Measurements from ENCODE around the gene CAMK1D. TPM values are rescaled to one million over a fixed set of nuclear protein-coding genes. Genes with fewer than 3 reads are reported as not detected.

The CAMK1D gene
- total and polyA plus RNA-seq, 2 experiments from 2014 or later = 4.6 to 7.2 TPM

DNA sequence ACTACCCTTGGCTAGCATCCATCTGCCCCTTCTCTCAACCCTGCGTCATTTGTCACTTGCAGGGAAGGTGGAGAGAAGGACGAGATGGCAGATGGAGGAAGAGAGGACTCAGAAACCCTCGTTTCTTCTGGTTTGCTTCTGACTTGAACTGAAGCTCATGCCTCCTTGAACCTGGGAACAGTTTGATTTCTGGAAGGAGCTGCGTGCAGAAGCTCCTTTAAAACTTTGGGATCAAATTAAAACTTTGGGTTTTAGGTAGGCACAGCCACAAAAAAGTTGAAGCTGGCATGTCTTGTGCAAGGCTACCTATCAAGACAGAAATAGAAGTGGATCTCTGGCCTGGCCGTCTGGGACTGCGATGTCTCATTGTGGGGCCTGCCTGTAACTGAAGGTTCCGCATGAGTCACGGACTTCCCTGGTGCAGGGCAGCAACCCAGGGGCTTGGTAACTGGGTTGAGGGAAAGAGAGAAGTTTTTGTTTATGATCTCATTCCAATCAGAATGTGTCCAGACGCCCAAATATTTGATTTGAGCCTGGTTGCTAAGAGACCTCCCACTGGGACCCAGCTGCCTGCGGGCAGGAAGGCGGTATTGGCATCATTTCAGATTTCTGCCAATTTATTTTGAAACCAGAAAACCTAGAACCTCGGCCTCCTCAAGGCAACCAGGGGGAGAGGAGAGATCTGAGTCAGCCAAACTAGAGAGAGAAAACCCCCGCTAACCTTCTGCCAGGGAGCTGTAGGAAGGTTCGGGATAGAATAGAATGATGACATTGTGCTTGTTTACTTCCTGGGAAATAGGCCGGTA, 15.8 kb upstream of the CAMK1D start:
- Histone ChIP-seq H3K79me2 (replicated peaks; ENCODE audit: insufficient read depth) (no peaks in the 10 kb centered on the region), H3K4me2 (no peak overlapping the region), H3K27ac (ENCODE audit: low read depth) (no peak overlapping the region), H3K4me1 (ENCODE audit: insufficient read depth) (no peaks in the 10 kb centered on the region), H3K36me3 (ENCODE audit: insufficient read depth) (no peaks in the 10 kb centered on the region), H3K27me3 (ENCODE audit: insufficient read depth) (no peaks in the 10 kb centered on the region), H3K4me3 (no peak overlapping the region), H3F3A (replicated peaks; ENCODE audit: low read depth) (no peaks in the 10 kb centered on the region), H3K9me2 (ENCODE audit: insufficient read depth) (no peaks in the 10 kb centered on the region), H2AFZ (peak overlapping the region; percentile 72), H4K20me1 (replicated peaks; ENCODE audit: insufficient read depth) (no peaks in the 10 kb centered on the region)
- 0 out of 2 replicates have a peak overlapping the region, but pooled peaks have one; percentile 15 for H3K27ac Mint-ChIP-seq
- no peak overlapping the region for H3K4me3 Mint-ChIP-seq
- DNase-seq (ENCODE audit: low spot score) (no peak), ATAC-seq (no peak)
- H3K9me3 Mint-ChIP-seq = no peaks in the 10 kb centered on the region
- peaks cover 4% of the 10 kb centered on the region for H3K4me1 Mint-ChIP-seq
- no peaks in the 10 kb centered on the region for H3K36me3 Mint-ChIP-seq (ENCODE audit: low read depth)
- H3K27me3 Mint-ChIP-seq (ENCODE audit: insufficient read depth, low read depth, poor library complexity) = peaks cover 4% of the 10 kb centered on the region
- TF ChIP-seq EZH2phosphoT487 (IDR thresholded peaks at IDR 0.05; ENCODE audit: unreplicated experiment) (no peak), CREB1 (CRISPR knock-in tag; IDR thresholded peaks at IDR 0.05; ENCODE audit: low read depth) (no peak), REST (IDR thresholded peaks at IDR 0.05; ENCODE audit: unreplicated experiment) (no peak), ZNF114 (CRISPR knock-in tag; IDR thresholded peaks at IDR 0.05) (no peak), CTCF (conservative IDR thresholded peaks at IDR 0.05; ENCODE audit: low read depth in 2 of 2) (no peak)

- no peaks in the 10 kb centered on the region for H3K9me2 ChIP-seq (ENCODE audit: insufficient read depth)
- H3K36me3 ChIP-seq (ENCODE audit: insufficient read depth) = no peaks in the 10 kb centered on the region
- no peak overlapping the region for H3K4me3 ChIP-seq
- peaks cover 4% of the 10 kb centered on the region for H3K4me1 Mint-ChIP-seq
- H3K36me3 Mint-ChIP-seq (ENCODE audit: low read depth) = no peaks in the 10 kb centered on the region
- H3K79me2 ChIP-seq (replicated peaks; ENCODE audit: insufficient read depth) = no peaks in the 10 kb centered on the region
- H3K4me1 ChIP-seq (ENCODE audit: insufficient read depth) = no peaks in the 10 kb centered on the region
- H2AFZ ChIP-seq = no peak overlapping the region; the same call in 1 of the 2 replicates
- H4K20me1 ChIP-seq (replicated peaks; ENCODE audit: insufficient read depth) = no peaks in the 10 kb centered on the region
- no peak overlapping the region for H3K27ac ChIP-seq (ENCODE audit: low read depth)
- H3K27me3 ChIP-seq (ENCODE audit: insufficient read depth) = no peaks in the 10 kb centered on the region
- H3K27ac Mint-ChIP-seq = no peak overlapping the region
- peaks cover 1% of the 10 kb centered on the region for H3K27me3 Mint-ChIP-seq (ENCODE audit: insufficient read depth, low read depth, poor library complexity)
- no peaks in the 10 kb centered on the region for H3F3A ChIP-seq (replicated peaks; ENCODE audit: low read depth)
- H3K4me3 Mint-ChIP-seq = no peak overlapping the region
- DNase-seq (ENCODE audit: low spot score) = no peak
- ATAC-seq = no peak
- H3K9me3 Mint-ChIP-seq = no peaks in the 10 kb centered on the region
- no peak overlapping the region for H3K4me2 ChIP-seq
- no peak for TF ChIP-seq ZNF114 (CRISPR knock-in tag; IDR thresholded peaks at IDR 0.05)
- TF ChIP-seq CTCF (conservative IDR thresholded peaks at IDR 0.05; ENCODE audit: low read depth in 2 of 2) = no peak
- no peak for TF ChIP-seq EZH2phosphoT487 (IDR thresholded peaks at IDR 0.05; ENCODE audit: unreplicated experiment)
- TF ChIP-seq REST (IDR thresholded peaks at IDR 0.05; ENCODE audit: unreplicated experiment) = no peak
- no peak for TF ChIP-seq JUNB (IDR thresholded peaks at IDR 0.05; ENCODE audit: unreplicated experiment)
- no peak for TF ChIP-seq CREB1 (CRISPR knock-in tag; IDR thresholded peaks at IDR 0.05; ENCODE audit: low read depth)
- no peak for TF ChIP-seq NANOG (IDR thresholded peaks at IDR 0.05; ENCODE audit: borderline replicate concordance)
- no peak for TF ChIP-seq ZNF331 (CRISPR knock-in tag; IDR thresholded peaks at IDR 0.05; ENCODE audit: low read depth)
- no peak for TF ChIP-seq POLR2AphosphoS5 (IDR thresholded peaks at IDR 0.05; ENCODE audit: low read depth)
- TF ChIP-seq ETS1 (IDR thresholded peaks at IDR 0.05) = no peak
Measured at GRCh38 chr10:12334186-12334530, 15.2 kb upstream of the CAMK1D start.
